Tibial nerve (tissue), 3 donors: ENCODE measurements around the gene SPINK2.

Source experiments
- CTCF ChIP-seq, 5 experiments: fragments of 200-600 bp in 3 of 5; fragments of 450-650 bp in 2 of 5; sonication (generic) in 3 of 5; IDR thresholded peaks; one replicate each; pipeline ENCODE4 v1.5.1; 2016 to 2019; ENCODE audit warnings: antibody characterized with exemption in 5 of 5, mild to moderate bottlenecking in 3 of 5, moderate library complexity in 2 of 5
- POLR2A ChIP-seq, 2 donors: fragments of 450-650 bp; IDR thresholded peaks; one replicate each; pipeline ENCODE4 v1.6.1; 2017; ENCODE audit warnings: antibody characterized with exemption in 2 of 2, mild to moderate bottlenecking in 2 of 2, moderate library complexity in 2 of 2

- TF ChIP-seq CTCF (IDR thresholded peaks at IDR 0.05) (no peak), POLR2A (IDR thresholded peaks at IDR 0.05) (no peak)
These were observed 57.3 kb downstream of the SPINK2 start for GRCh38 chr4:56764223-56764622.
